Measurements from ENCODE around the gene TIAM2. TPM values are rescaled to one million over a fixed set of nuclear protein-coding genes. Genes with fewer than 3 reads are reported as not detected.

TIAM2 gene
- total and polyA plus RNA-seq, 10 of the 15 experiments (the other 5 are each of a cell fraction or from before 2014, with no cell fraction given) = 1.1 to 10.5 (median 2.3) TPM

DNA sequence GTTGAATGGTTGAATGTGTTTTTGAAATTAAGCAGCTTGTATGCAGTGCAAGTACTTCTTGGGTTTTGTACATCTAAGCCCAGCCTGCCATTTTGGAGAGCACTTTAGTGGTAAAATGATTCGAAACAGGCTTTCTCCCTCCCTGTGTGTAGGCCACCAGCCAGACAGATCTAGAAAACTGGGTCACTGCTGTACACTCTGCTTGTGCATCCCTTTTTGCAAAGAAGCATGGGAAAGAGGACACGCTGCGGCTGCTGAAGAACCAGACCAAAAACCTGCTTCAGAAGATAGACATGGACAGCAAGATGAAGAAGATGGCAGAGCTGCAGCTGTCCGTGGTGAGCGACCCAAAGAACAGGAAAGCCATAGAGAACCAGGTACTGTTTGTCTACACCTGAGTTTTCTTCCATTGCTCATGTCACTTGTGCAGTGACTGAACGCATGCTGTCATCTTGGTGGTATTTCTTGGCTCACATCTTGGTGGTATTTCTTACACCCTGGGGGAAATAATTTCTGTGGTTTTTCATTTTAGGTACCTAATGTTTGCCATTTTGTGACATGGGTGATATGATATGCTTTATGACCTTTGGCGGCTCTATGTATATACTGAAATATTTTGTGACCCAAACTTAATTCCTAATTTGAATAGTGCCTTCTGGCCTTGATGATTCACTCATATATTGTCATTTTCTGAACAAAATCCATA, 153.0 kb downstream of the TIAM2 start:
- Histone ChIP-seq H3K27me3 (replicated peaks in 1 of 2; ENCODE audit: control insufficient read depth in 2 of 2, insufficient read depth in 2 of 2, low read length in 1 of 2) (no peaks in the 10 kb centered on the region), H3K36me3 (ENCODE audit: control insufficient read depth in 2 of 2, insufficient read depth in 2 of 2, low read length in 1 of 2) (no peaks in the 10 kb centered on the region), H3K9me3 (replicated peaks; ENCODE audit: control insufficient read depth, insufficient read depth, low read length) (no peaks in the 10 kb centered on the region), H2AFZ (ENCODE audit: control insufficient read depth, low read depth, low read length) (no peak overlapping the region), H3K4me2 (ENCODE audit: control insufficient read depth, insufficient read depth) (no peak overlapping the region), H3K27ac (ENCODE audit: control insufficient read depth, insufficient read depth) (no peak overlapping the region), H3K4me1 (ENCODE audit: control insufficient read depth, insufficient read depth, low read length) (no peaks in the 10 kb centered on the region; the same call in 1 of the 2 replicates), H4K20me1 (ENCODE audit: control insufficient read depth, insufficient read depth) (no peaks in the 10 kb centered on the region), H3K9ac (ENCODE audit: control insufficient read depth, insufficient read depth, low read length) (no peak overlapping the region), H3K79me2 (ENCODE audit: control insufficient read depth, insufficient read depth, low read length) (no peaks in the 10 kb centered on the region), H3K4me3 (no peak overlapping the region)
- RAD21 ChIA-PET (ENCODE audit: unreplicated experiment) = interaction anchor here (0.7 to 1.0 kb wide), 2 partner anchors 23 to 218 kb away, joined by 3 to 5 read pairs; no protein-coding TSS in a partner anchor
- CTCF ChIA-PET = interaction anchor here (1.1 kb wide), 1 partner anchor 8 kb away, joined by 4 read pairs; no protein-coding TSS in a partner anchor
- intact Hi-C loops (cut with micrococcal nuclease; ENCODE audit: unreplicated experiment) (no loop called here), in situ Hi-C loops (cut with MboI) (no loop called here)
- no TSS peak for BruUV-seq (replicated peaks)
- FAIRE-seq (no peak), ATAC-seq (no peak; the same call in 2 of the 3 replicates), DNase-seq (ENCODE audit: low read depth, low spot score) (no peak)
- POLR2A ChIA-PET = interaction anchor here (0.6 kb wide), 1 partner anchor 17 kb away, joined by 3 read pairs; no protein-coding TSS in a partner anchor
- WGBS (ENCODE audit: insufficient coverage, insufficient replicate concordance, low lambda C conversion rate, missing lambda C conversion rate) = 68% methylated on average over 7 of the region's 7 CpGs
- SMC1A ChIA-PET (ENCODE audit: uncharacterized antibody, unreplicated experiment) = interaction anchor here (0.9 kb wide), 1 partner anchor 10 kb away, joined by 3 read pairs; no protein-coding TSS in a partner anchor
- TF ChIP-seq NBN (IDR thresholded peaks at IDR 0.05) (no peak), MAX (IDR thresholded peaks at IDR 0.05; ENCODE audit: low read depth, low read length) (no peak), ZNF207 (IDR thresholded peaks at IDR 0.05; ENCODE audit: borderline replicate concordance) (no peak), MXI1 (IDR thresholded peaks at IDR 0.05; ENCODE audit: low read depth, low read length) (no peak), HDAC6 (IDR thresholded peaks at IDR 0.05; ENCODE audit: unreplicated experiment) (no peak), NRF1 (conservative IDR thresholded peaks at IDR 0.05; ENCODE audit: low read depth, low read length) (no peak), PBX3 (IDR thresholded peaks at IDR 0.05; ENCODE audit: insufficient replicate concordance, low read depth, low read length) (no peak), STAT1 (conservative IDR thresholded peaks at IDR 0.05) (no peak), JUND (IDR thresholded peaks at IDR 0.05; ENCODE audit: low read depth, low read length) (no peak), NR2C2 (IDR thresholded peaks at IDR 0.05; ENCODE audit: borderline replicate concordance, control insufficient read depth, insufficient read length, low read depth) (no peak), NFXL1 (IDR thresholded peaks at IDR 0.05; ENCODE audit: borderline replicate concordance) (no peak)
- TF ChIP-seq, protein P1, sequence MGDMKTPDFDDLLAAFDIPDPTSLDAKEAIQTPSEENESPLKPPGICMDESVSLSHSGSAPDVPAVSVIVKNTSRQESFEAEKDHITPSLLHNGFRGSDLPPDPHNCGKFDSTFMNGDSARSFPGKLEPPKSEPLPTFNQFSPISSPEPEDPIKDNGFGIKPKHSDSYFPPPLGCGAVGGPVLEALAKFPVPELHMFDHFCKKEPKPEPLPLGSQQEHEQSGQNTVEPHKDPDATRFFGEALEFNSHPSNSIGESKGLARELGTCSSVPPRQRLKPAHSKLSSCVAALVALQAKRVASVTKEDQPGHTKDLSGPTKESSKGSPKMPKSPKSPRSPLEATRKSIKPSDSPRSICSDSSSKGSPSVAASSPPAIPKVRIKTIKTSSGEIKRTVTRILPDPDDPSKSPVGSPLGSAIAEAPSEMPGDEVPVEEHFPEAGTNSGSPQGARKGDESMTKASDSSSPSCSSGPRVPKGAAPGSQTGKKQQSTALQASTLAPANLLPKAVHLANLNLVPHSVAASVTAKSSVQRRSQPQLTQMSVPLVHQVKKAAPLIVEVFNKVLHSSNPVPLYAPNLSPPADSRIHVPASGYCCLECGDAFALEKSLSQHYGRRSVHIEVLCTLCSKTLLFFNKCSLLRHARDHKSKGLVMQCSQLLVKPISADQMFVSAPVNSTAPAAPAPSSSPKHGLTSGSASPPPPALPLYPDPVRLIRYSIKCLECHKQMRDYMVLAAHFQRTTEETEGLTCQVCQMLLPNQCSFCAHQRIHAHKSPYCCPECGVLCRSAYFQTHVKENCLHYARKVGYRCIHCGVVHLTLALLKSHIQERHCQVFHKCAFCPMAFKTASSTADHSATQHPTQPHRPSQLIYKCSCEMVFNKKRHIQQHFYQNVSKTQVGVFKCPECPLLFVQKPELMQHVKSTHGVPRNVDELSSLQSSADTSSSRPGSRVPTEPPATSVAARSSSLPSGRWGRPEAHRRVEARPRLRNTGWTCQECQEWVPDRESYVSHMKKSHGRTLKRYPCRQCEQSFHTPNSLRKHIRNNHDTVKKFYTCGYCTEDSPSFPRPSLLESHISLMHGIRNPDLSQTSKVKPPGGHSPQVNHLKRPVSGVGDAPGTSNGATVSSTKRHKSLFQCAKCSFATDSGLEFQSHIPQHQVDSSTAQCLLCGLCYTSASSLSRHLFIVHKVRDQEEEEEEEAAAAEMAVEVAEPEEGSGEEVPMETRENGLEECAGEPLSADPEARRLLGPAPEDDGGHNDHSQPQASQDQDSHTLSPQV (IDR thresholded peaks at IDR 0.05) = no peak
- TF ChIP-seq, protein P2, sequence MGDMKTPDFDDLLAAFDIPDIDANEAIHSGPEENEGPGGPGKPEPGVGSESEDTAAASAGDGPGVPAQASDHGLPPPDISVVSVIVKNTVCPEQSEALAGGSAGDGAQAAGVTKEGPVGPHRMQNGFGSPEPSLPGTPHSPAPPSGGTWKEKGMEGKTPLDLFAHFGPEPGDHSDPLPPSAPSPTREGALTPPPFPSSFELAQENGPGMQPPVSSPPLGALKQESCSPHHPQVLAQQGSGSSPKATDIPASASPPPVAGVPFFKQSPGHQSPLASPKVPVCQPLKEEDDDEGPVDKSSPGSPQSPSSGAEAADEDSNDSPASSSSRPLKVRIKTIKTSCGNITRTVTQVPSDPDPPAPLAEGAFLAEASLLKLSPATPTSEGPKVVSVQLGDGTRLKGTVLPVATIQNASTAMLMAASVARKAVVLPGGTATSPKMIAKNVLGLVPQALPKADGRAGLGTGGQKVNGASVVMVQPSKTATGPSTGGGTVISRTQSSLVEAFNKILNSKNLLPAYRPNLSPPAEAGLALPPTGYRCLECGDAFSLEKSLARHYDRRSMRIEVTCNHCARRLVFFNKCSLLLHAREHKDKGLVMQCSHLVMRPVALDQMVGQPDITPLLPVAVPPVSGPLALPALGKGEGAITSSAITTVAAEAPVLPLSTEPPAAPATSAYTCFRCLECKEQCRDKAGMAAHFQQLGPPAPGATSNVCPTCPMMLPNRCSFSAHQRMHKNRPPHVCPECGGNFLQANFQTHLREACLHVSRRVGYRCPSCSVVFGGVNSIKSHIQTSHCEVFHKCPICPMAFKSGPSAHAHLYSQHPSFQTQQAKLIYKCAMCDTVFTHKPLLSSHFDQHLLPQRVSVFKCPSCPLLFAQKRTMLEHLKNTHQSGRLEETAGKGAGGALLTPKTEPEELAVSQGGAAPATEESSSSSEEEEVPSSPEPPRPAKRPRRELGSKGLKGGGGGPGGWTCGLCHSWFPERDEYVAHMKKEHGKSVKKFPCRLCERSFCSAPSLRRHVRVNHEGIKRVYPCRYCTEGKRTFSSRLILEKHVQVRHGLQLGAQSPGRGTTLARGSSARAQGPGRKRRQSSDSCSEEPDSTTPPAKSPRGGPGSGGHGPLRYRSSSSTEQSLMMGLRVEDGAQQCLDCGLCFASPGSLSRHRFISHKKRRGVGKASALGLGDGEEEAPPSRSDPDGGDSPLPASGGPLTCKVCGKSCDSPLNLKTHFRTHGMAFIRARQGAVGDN (IDR thresholded peaks at IDR 0.05) = no peak

Measured in GM12878 (cell line).